Measurements from ENCODE around the gene MCHR1. TPM values are rescaled to one million over a fixed set of nuclear protein-coding genes. Genes with fewer than 3 reads are reported as not detected.

Gene MCHR1
- polyA plus RNA-seq, 1 experiment: 1.1 TPM

GRCh38 chr22:40690370-40690769 is 11.1 kb downstream of the MCHR1 start:
- Histone ChIP-seq H3K36me3 (ENCODE audit: control insufficient read depth, insufficient read depth, low read length) (no peaks in the 10 kb centered on the region), H3K27me3 (ENCODE audit: control insufficient read depth, insufficient read depth, low read length) (no peaks in the 10 kb centered on the region), H3K4me3 (ENCODE audit: low read depth, low read length) (no peak overlapping the region)
- no peak for DNase-seq (ENCODE audit: low read depth)
- TF ChIP-seq CTCF (IDR thresholded peaks at IDR 0.05; ENCODE audit: insufficient read depth, low read depth, low read length): no peak
- POLR2A ChIA-PET: no interaction called here
- CTCF ChIA-PET: interaction anchor here (1.3 kb wide), 1 partner anchor 69 kb away, joined by 5 read pairs; no protein-coding TSS in a partner anchor

GRCh38 chr22:40691532-40691931 is 12.2 kb downstream of the MCHR1 start:
- ChIA-PET POLR2A (interaction anchor here (0.6 kb wide), 1 partner anchor 8 kb away, joined by 7 read pairs; no protein-coding TSS in a partner anchor), CTCF (interaction anchor here (0.5 to 1.9 kb wide), 3 partner anchors 9 to 191 kb away, joined by 3 to 5 read pairs (median 3); no protein-coding TSS in a partner anchor)
- DNase-seq (ENCODE audit: low read depth): no peak
- no peaks in the 10 kb centered on the region for H3K27me3 ChIP-seq (ENCODE audit: control insufficient read depth, insufficient read depth, low read length)
- TF ChIP-seq CTCF (IDR thresholded peaks at IDR 0.05; ENCODE audit: insufficient read depth, low read depth, low read length): no peak
- no peak overlapping the region for H3K4me3 ChIP-seq (ENCODE audit: low read depth, low read length)
- no peaks in the 10 kb centered on the region for H3K36me3 ChIP-seq (ENCODE audit: control insufficient read depth, insufficient read depth, low read length)

GRCh38 chr22:40694411-40694810 is 15.1 kb downstream of the MCHR1 start:
- CTCF ChIA-PET: interaction anchor here (0.5 to 2.5 kb wide), 4 partner anchors 10 to 367 kb away, joined by 3 to 24 read pairs (median 3); no protein-coding TSS in a partner anchor
- no peak for TF ChIP-seq CTCF (IDR thresholded peaks at IDR 0.05; ENCODE audit: insufficient read depth, low read depth, low read length)
- no peak for DNase-seq (ENCODE audit: low read depth)
- H3K4me3 ChIP-seq (ENCODE audit: low read depth, low read length): no peak overlapping the region
- H3K36me3 ChIP-seq (ENCODE audit: control insufficient read depth, insufficient read depth, low read length): no peaks in the 10 kb centered on the region
- no peaks in the 10 kb centered on the region for H3K27me3 ChIP-seq (ENCODE audit: control insufficient read depth, insufficient read depth, low read length)
- POLR2A ChIA-PET: interaction anchor here (0.5 kb wide), 1 partner anchor 115 kb away, joined by 4 read pairs; no protein-coding TSS in a partner anchor

GRCh38 chr22:40701274-40701673 is 22.0 kb downstream of the MCHR1 start:
- no peaks in the 10 kb centered on the region for H3K27me3 ChIP-seq (ENCODE audit: control insufficient read depth, insufficient read depth, low read length)
- DNase-seq (ENCODE audit: low read depth): no peak
- no peak overlapping the region for H3K4me3 ChIP-seq (ENCODE audit: low read depth, low read length)
- CTCF ChIA-PET: interaction anchor here (0.6 to 1.8 kb wide), 2 partner anchors 18 to 1307 kb away, joined by 3 to 10 read pairs; no protein-coding TSS in a partner anchor
- POLR2A ChIA-PET: no interaction called here
- H3K36me3 ChIP-seq (ENCODE audit: control insufficient read depth, insufficient read depth, low read length): no peaks in the 10 kb centered on the region
- no peak for TF ChIP-seq CTCF (IDR thresholded peaks at IDR 0.05; ENCODE audit: insufficient read depth, low read depth, low read length)

- CTCF ChIA-PET: interaction anchor here (1.2 kb wide), 1 partner anchor 20 kb away, joined by 3 read pairs; no protein-coding TSS in a partner anchor
- no peak for DNase-seq (ENCODE audit: low read depth)
- Histone ChIP-seq H3K27me3 (ENCODE audit: control insufficient read depth, insufficient read depth, low read length) (no peaks in the 10 kb centered on the region), H3K4me3 (ENCODE audit: low read depth, low read length) (no peak overlapping the region), H3K36me3 (ENCODE audit: control insufficient read depth, insufficient read depth, low read length) (no peaks in the 10 kb centered on the region)
- POLR2A ChIA-PET: no interaction called here
- TF ChIP-seq CTCF (IDR thresholded peaks at IDR 0.05; ENCODE audit: insufficient read depth, low read depth, low read length): no peak
Measured at GRCh38 chr22:40703174-40703573, 23.9 kb downstream of the MCHR1 start.

Data from BJ (cell line).